T-helper 17 cell (primary cell): ENCODE measurements around the gene SLC6A18. TPM values are rescaled to one million over a fixed set of nuclear protein-coding genes. Genes with fewer than 3 reads are reported as not detected.

ENCODE experiments used
- ATAC-seq: fragments of 150-1000 bp; cut with Tn5 transposase; 2 replicates; pipeline ENCODE4 v1.10.0; 2021; ENCODE audit warnings: mild to moderate bottlenecking, moderate library complexity
- DNase-seq, 3 donors: peaks; one replicate each; pipeline versions ENCODE4 v3.0.0 to v3.0.0-alpha.2; 2020 to 2021
- H3K9me3 ChIP-seq: one replicate; pipeline ENCODE4 v1.7.0; 2013; ENCODE audit warnings: low read length, mild to moderate bottlenecking; ENCODE audit not compliant: control insufficient read depth, poor library complexity, severe bottlenecking
- H3K27ac Mint-ChIP-seq: one replicate; pipeline ENCODE4 v1.8.0; 2022; ENCODE audit warnings: mild to moderate bottlenecking, moderate library complexity, mixed read lengths
- H3K27me3 Mint-ChIP-seq: one replicate; pipeline ENCODE4 v1.8.0; 2022; ENCODE audit warnings: mixed read lengths
- H3K36me3 Mint-ChIP-seq: one replicate; pipeline ENCODE4 v1.8.0; 2022; ENCODE audit warnings: low read depth, mixed read lengths
- H3K4me1 Mint-ChIP-seq: one replicate; pipeline ENCODE4 v1.8.0; 2022; ENCODE audit warnings: mild to moderate bottlenecking, mixed read lengths
- H3K4me3 Mint-ChIP-seq: one replicate; pipeline ENCODE4 v1.8.0; 2022; ENCODE audit warnings: mild to moderate bottlenecking, moderate library complexity, mixed read lengths
- total RNA-seq, 4 donors: library from RNA in 2 of 4; stranded (reverse) in 2 of 4; gene quantifications; one replicate each; pipeline ENCODE4 v1.2.3 and lab custom pipeline; 2022 to 2026

SLC6A18 gene
- total RNA-seq, 2 donors from 2014 or later: not detected

GRCh38 chr5:1291611-1292080 is 66.5 kb downstream of the SLC6A18 start:
- Mint-ChIP-seq H3K27ac (no peak overlapping the region), H3K4me3 (peak overlapping the region; percentile 33), H3K27me3 (no peaks in the 10 kb centered on the region), H3K4me1 (peaks cover 3% of the 10 kb centered on the region), H3K36me3 (peaks cover 2% of the 10 kb centered on the region)
- DNase-seq: no peak
- peaks cover 3% of the 10 kb centered on the region for H3K9me3 ChIP-seq
- no peak for ATAC-seq

GRCh38 chr5:1292139-1292538 is 67.0 kb downstream of the SLC6A18 start:
- H3K4me3 Mint-ChIP-seq: peak overlapping the region; percentile 33
- no peak for ATAC-seq

GRCh38 chr5:1292846-1293415 is 67.8 kb downstream of the SLC6A18 start:
- peaks cover 3% of the 10 kb centered on the region for H3K9me3 ChIP-seq
- Mint-ChIP-seq H3K27me3 (no peaks in the 10 kb centered on the region), H3K4me3 (peak overlapping the region; percentile 41), H3K4me1 (peaks cover 3% of the 10 kb centered on the region), H3K36me3 (no peaks in the 10 kb centered on the region), H3K27ac (peak overlapping the region; percentile 61)
- peak in 1 of 3 donors; percentile 1 for DNase-seq
- no peak for ATAC-seq

More at GRCh38 chr5:1292139-1292538, 67.0 kb downstream of the SLC6A18 start:
- DNase-seq: peak in 1 of 3 donors; percentile 3
- H3K9me3 ChIP-seq: peaks cover 3% of the 10 kb centered on the region
- Mint-ChIP-seq H3K36me3 (no peaks in the 10 kb centered on the region), H3K4me1 (peaks cover 3% of the 10 kb centered on the region), H3K27ac (no peak overlapping the region), H3K27me3 (no peaks in the 10 kb centered on the region)

GRCh38 chr5:1293416-1294205 is 68.4 kb downstream of the SLC6A18 start:
- peaks cover 3% of the 10 kb centered on the region for H3K4me1 Mint-ChIP-seq
- no peaks in the 10 kb centered on the region for H3K9me3 ChIP-seq
- ATAC-seq: no peak
- DNase-seq: peak in 1 of 3 donors; percentile 2
- peak overlapping the region; percentile 61 for H3K27ac Mint-ChIP-seq
- H3K27me3 Mint-ChIP-seq: no peaks in the 10 kb centered on the region
- H3K4me3 Mint-ChIP-seq: peak overlapping the region; percentile 74
- no peaks in the 10 kb centered on the region for H3K36me3 Mint-ChIP-seq

GRCh38 chr5:1294206-1294834 is 69.1 kb downstream of the SLC6A18 start:
- Mint-ChIP-seq H3K27me3 (no peaks in the 10 kb centered on the region), H3K36me3 (no peaks in the 10 kb centered on the region), H3K4me3 (no peak overlapping the region), H3K4me1 (peaks cover 3% of the 10 kb centered on the region), H3K27ac (no peak overlapping the region)
- ATAC-seq: peak; percentile 7
- no peak for DNase-seq
- H3K9me3 ChIP-seq: no peaks in the 10 kb centered on the region

GRCh38 chr5:1294835-1295649 is 69.9 kb downstream of the SLC6A18 start, which contains the start of gene TERT:
Gene TERT, minus strand, starts transcription at chr5:1295068. Its CDS starts 79 bp downstream, at chr5:1294989.
- Mint-ChIP-seq H3K27me3 (no peaks in the 10 kb centered on the region), H3K4me1 (peaks cover 3% of the 10 kb centered on the region), H3K4me3 (peak within 1 kb of the TSS; percentile 74), H3K36me3 (no peaks in the 10 kb centered on the region), H3K27ac (no peak within 1 kb of the TSS)
- DNase-seq: peak; percentile 54 to 68 (median 62)
- H3K9me3 ChIP-seq: no peaks in the 10 kb centered on the region
- peak; percentile 87 for ATAC-seq

GRCh38 chr5:1295650-1296037 is 70.5 kb downstream of the SLC6A18 start:
- Mint-ChIP-seq H3K36me3 (no peaks in the 10 kb centered on the region), H3K4me3 (peak overlapping the region; percentile 65), H3K27me3 (no peaks in the 10 kb centered on the region), H3K4me1 (peaks cover 3% of the 10 kb centered on the region), H3K27ac (no peak overlapping the region)
- DNase-seq (no peak), ATAC-seq (no peak)
- H3K9me3 ChIP-seq: no peaks in the 10 kb centered on the region

Other genes with a start within 250 kb of the SLC6A18 start
- not detected for gene NKD2, start 216.6 kb upstream of the SLC6A18 start, total RNA-seq
- gene SLC12A7, start 113.3 kb upstream of the SLC6A18 start, total RNA-seq: 10 to 100 TPM; 36.6 to 88.0 TPM
- not detected for gene SLC6A19, start 23.8 kb upstream of the SLC6A18 start, total RNA-seq
- gene TERT, start 69.7 kb downstream of the SLC6A18 start, total RNA-seq: under 1 TPM; 0.10 to 0.80 TPM
- 10 to 100 TPM; 70.5 to 80.9 TPM for gene CLPTM1L, start 119.7 kb downstream of the SLC6A18 start, total RNA-seq
- not detected for gene SLC6A3, start 220.1 kb downstream of the SLC6A18 start, total RNA-seq